Endothelial cell of umbilical vein (primary cell): ENCODE results near the gene ZNF182. TPM values are rescaled to one million over a fixed set of nuclear protein-coding genes. Genes with fewer than 3 reads are reported as not detected.

Source experiments
- BruUV-seq: library from RNA; stranded (reverse); fragments of 400-500 nt; replicated peaks from 2 replicates; lab custom pipeline; 2021; lab: Mats Ljungman, UMichigan
- CTCF ChIA-PET: fragments of 300-600, 350-600 bp; sonication (Branson Sonifier 250); formaldehyde crosslinking; loops from one replicate; lab custom pipeline; 2021; ENCODE audit warnings: antibody characterized with exemption, inconsistent platforms; lab: Charles Lee
- POLR2A ChIA-PET: fragments of 300-600, 350-600 bp; sonication (Branson Sonifier 250); formaldehyde crosslinking; loops from one replicate; lab custom pipeline; 2021; ENCODE audit warnings: antibody characterized with exemption, inconsistent platforms; lab: Charles Lee
- DNase-seq: peaks from one replicate; pipeline ENCODE4 v3.0.0-alpha.2; 2011; ENCODE audit warnings: low read depth, low spot score
- FAIRE-seq: peaks from 2 replicates; lab custom pipeline; 2011; peaks lifted over from hg19 to GRCh38; lab: Jason Lieb, UNC
- H2AFZ ChIP-seq: 2 replicates; pipeline ENCODE4 v1.6.0; 2012; ENCODE audit warnings: low read depth, low read length, control low read depth, inconsistent platforms
- H3K27ac ChIP-seq: 2 replicates; pipeline ENCODE4 v1.5.1; 2011; ENCODE audit warnings: low read depth, mild to moderate bottlenecking, control low read depth, low read length, moderate library complexity; ENCODE audit not compliant: insufficient read depth
- H3K27me3 ChIP-seq, 2 experiments: 2 replicates each; pipeline versions ENCODE4 v1.6.0 to v1.6.1; 2011; ENCODE audit warnings: low read length in 2 of 2, mixed read lengths in 1 of 2; ENCODE audit not compliant: control insufficient read depth in 2 of 2, insufficient read depth in 2 of 2
- H3K36me3 ChIP-seq, 2 experiments: 2 replicates in 1 of 2; 3 replicates in 1 of 2; pipeline ENCODE4 v1.5.1; 2011; ENCODE audit warnings: low read length in 2 of 2, mild to moderate bottlenecking in 1 of 2, moderate library complexity in 1 of 2; ENCODE audit not compliant: control insufficient read depth in 2 of 2, insufficient read depth in 2 of 2; ENCODE audit errors: extremely low read depth in 1 of 2
- H3K4me1 ChIP-seq: 3 replicates; pipeline ENCODE4 v1.5.1; 2011; ENCODE audit warnings: mild to moderate bottlenecking, low read length; ENCODE audit not compliant: control insufficient read depth, insufficient read depth; ENCODE audit errors: extremely low read depth
- H3K4me2 ChIP-seq: 2 replicates; pipeline ENCODE4 v1.6.1; 2011; ENCODE audit warnings: low read length, control low read depth, mixed read lengths; ENCODE audit not compliant: insufficient read depth
- H3K4me3 ChIP-seq, 3 experiments: fragments of 200-600 bp in 1 of 3; sonication (generic), shearing (Covaris generic) in 1 of 3; replicated peaks in 1 of 3; 2 replicates each; pipeline ENCODE4 v1.5.1; 2011 to 2016; ENCODE audit warnings: control low read depth in 3 of 3, low read length in 3 of 3, mild to moderate bottlenecking in 2 of 3, inconsistent platforms in 1 of 3, low read depth in 1 of 3, moderate library complexity in 1 of 3; ENCODE audit not compliant: insufficient read depth in 1 of 3
- H3K79me2 ChIP-seq: 2 replicates; pipeline ENCODE4 v1.6.0; 2012; ENCODE audit warnings: low read length, inconsistent platforms; ENCODE audit not compliant: control insufficient read depth, insufficient read depth
- H3K9ac ChIP-seq: replicated peaks from 2 replicates; pipeline ENCODE3; 2011; ENCODE audit warnings: low read length, control low read depth; ENCODE audit not compliant: insufficient read depth; ENCODE audit errors: extremely low read depth
- H3K9me1 ChIP-seq: replicated peaks from 3 replicates; pipeline ENCODE4 v1.6.0; 2011; ENCODE audit warnings: mild to moderate bottlenecking, low read length; ENCODE audit not compliant: control insufficient read depth, insufficient read depth; ENCODE audit errors: extremely low read depth
- H3K9me3 ChIP-seq: replicated peaks from 2 replicates; pipeline ENCODE4 v1.5.1; 2012; ENCODE audit warnings: low read length, inconsistent platforms; ENCODE audit not compliant: control insufficient read depth, insufficient read depth
- H4K20me1 ChIP-seq: replicated peaks from 2 replicates; pipeline ENCODE3; 2011; ENCODE audit warnings: mild to moderate bottlenecking, low read length; ENCODE audit not compliant: control insufficient read depth, insufficient read depth; ENCODE audit errors: extremely low read depth
- CTCF ChIP-seq, 2 donors: IDR thresholded peaks; 1 replicate in 1 of 2; 2 replicates in 1 of 2; pipeline ENCODE4 v1.5.1; 2011; ENCODE audit warnings: low read length in 2 of 2, mild to moderate bottlenecking in 2 of 2, moderate library complexity in 2 of 2, control low read depth in 1 of 2, inconsistent platforms in 1 of 2, low read depth in 1 of 2; ENCODE audit not compliant: insufficient read depth in 1 of 2; ENCODE audit errors: extremely low read depth in 1 of 2
- EZH2 ChIP-seq: IDR thresholded peaks from 2 replicates; pipeline ENCODE4 v1.6.1; 2012; ENCODE audit warnings: borderline replicate concordance, low read depth, mild to moderate bottlenecking, moderate library complexity, low read length, inconsistent platforms; ENCODE audit not compliant: severe bottlenecking
- FOS ChIP-seq: IDR thresholded peaks from 2 replicates; pipeline ENCODE4 v1.6.1; 2011; ENCODE audit warnings: mild to moderate bottlenecking, low read length, moderate library complexity, borderline replicate concordance; ENCODE audit not compliant: insufficient read depth
- GATA2 ChIP-seq: IDR thresholded peaks from 2 replicates; pipeline ENCODE4 v1.7.0; 2011; ENCODE audit warnings: low read depth, mild to moderate bottlenecking, moderate library complexity, mixed read lengths, low read length; ENCODE audit not compliant: insufficient read length, insufficient read depth
- JUN ChIP-seq: IDR thresholded peaks from 2 replicates; pipeline ENCODE4 v1.6.1; 2011; ENCODE audit warnings: borderline replicate concordance, low read depth; ENCODE audit not compliant: insufficient read length, insufficient read depth
- MYC ChIP-seq: IDR thresholded peaks from one replicate; pipeline ENCODE4 v1.6.1; 2011; ENCODE audit warnings: mild to moderate bottlenecking, low read depth, low read length
- POLR2A ChIP-seq: IDR thresholded peaks from 2 replicates; pipeline ENCODE4 v1.6.1; 2012; ENCODE audit warnings: low read depth, mild to moderate bottlenecking, control low read depth, low read length
- POLR2AphosphoS5 ChIP-seq: IDR thresholded peaks from 2 replicates; pipeline ENCODE4 v1.6.1; 2012; ENCODE audit warnings: low read depth, mild to moderate bottlenecking, control low read depth, low read length, moderate library complexity; ENCODE audit not compliant: insufficient read depth
- dilution Hi-C: fragments of 300-500 bp; cut with MboI; formaldehyde crosslinking; loops from one replicate; pipeline ENCODE4 v1.15.0; 2019; ENCODE audit warnings: low sequenced_read_pairs; ENCODE audit not compliant: extremely low pct_ligation_motif_present
- intact Hi-C: fragments of 100-400 bp; cut with micrococcal nuclease; formaldehyde crosslinking; loops from one replicate; pipeline ENCODE4 v1.10.0; 2022
- polyA plus RNA-seq, 4 experiments: library from polyadenylated mRNA; depleted of rRNA in 3 of 4; stranded (reverse) in 3 of 4; unstranded in 1 of 4; fragments of >200 nt; gene quantifications; 2 replicates each; pipeline versions ENCODE4 v1.2.1 to v1.2.3, GENCODE V29; 2011 to 2012; ENCODE audit warnings: missing spikeins in 1 of 4
- total RNA-seq: library from RNA; stranded (reverse); gene quantifications from 2 replicates; pipeline ENCODE4 v1.2.3, GENCODE V29; 2021
- TF ChIP-seq, protein P1 (sequence below): IDR thresholded peaks from 2 replicates; pipeline ENCODE4 v1.6.1; 2011; ENCODE audit not compliant: insufficient read depth, insufficient read length

ZNF182 gene
- total and polyA plus RNA-seq, 2 donors (not counting 3 experiments of a cell fraction or from before 2014, with no cell fraction given), result 0.90 to 3.9 TPM

- Histone ChIP-seq H3K9me3 (no peaks in the 10 kb centered on the region), H2AFZ (no peak overlapping the region), H3K4me1 (no peaks in the 10 kb centered on the region), H3K4me3 (no peak overlapping the region), H3K4me2 (no peak overlapping the region), H3K27me3 (no peaks in the 10 kb centered on the region), H4K20me1 (no peaks in the 10 kb centered on the region), H3K27ac (no peak overlapping the region), H3K9ac (no peak overlapping the region), H3K79me2 (peaks cover 2% of the 10 kb centered on the region), H3K36me3 (peaks cover 0 to 2% of the 10 kb centered on the region in 2 experiments), H3K9me1 (no peaks in the 10 kb centered on the region)
- BruUV-seq, result no TSS peak
- ChIA-PET CTCF (no interaction called here), POLR2A (no interaction called here)
- intact Hi-C loops (no loop called here), dilution Hi-C loops (no loop called here)
- DNase-seq (no peak), FAIRE-seq (no peak)
- TF ChIP-seq GATA2, result no peak
- TF ChIP-seq EZH2, result no peak
- no peak for TF ChIP-seq POLR2AphosphoS5
- no peak for TF ChIP-seq FOS
- TF ChIP-seq, protein P1, sequence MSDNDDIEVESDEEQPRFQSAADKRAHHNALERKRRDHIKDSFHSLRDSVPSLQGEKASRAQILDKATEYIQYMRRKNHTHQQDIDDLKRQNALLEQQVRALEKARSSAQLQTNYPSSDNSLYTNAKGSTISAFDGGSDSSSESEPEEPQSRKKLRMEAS, result no peak
- no peak for TF ChIP-seq POLR2A
- no peak for TF ChIP-seq JUN
- no peak for TF ChIP-seq MYC
These were observed 11.1 kb downstream of the ZNF182 start for GRCh38 chrX:47992669-47993068.

DNA sequence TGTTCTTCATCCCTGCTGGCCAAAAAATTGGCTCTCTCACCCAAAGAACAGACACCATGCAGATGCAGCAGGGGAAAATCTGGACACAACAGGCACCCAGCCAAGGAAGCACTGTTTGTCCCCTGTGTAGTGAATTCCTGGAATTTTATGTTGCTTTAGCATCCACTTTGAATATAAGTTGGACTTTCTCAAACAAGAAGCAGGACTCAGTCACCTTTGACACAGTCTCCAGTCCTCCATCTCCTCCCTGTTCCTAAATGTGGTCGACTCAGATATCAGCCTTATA lies 11.8 kb downstream of the ZNF182 start:
- Histone ChIP-seq H3K79me2 (peaks cover 2% of the 10 kb centered on the region), H2AFZ (no peak overlapping the region), H3K4me3 (no peak overlapping the region), H4K20me1 (no peaks in the 10 kb centered on the region), H3K9me1 (no peaks in the 10 kb centered on the region), H3K4me2 (no peak overlapping the region), H3K36me3 (peaks cover 0 to 2% of the 10 kb centered on the region in 2 experiments), H3K27ac (no peak overlapping the region), H3K4me1 (no peaks in the 10 kb centered on the region), H3K9me3 (no peaks in the 10 kb centered on the region), H3K9ac (no peak overlapping the region), H3K27me3 (no peaks in the 10 kb centered on the region)
- BruUV-seq, result no TSS peak
- POLR2A ChIA-PET, result no interaction called here
- dilution Hi-C loops, result no loop called here
- CTCF ChIA-PET, result no interaction called here
- FAIRE-seq (no peak), DNase-seq (no peak)
- intact Hi-C loops, result no loop called here
- TF ChIP-seq POLR2A (no peak), EZH2 (no peak), CTCF (IDR thresholded peaks at IDR 0.05; ENCODE audit: extremely low read depth in 1 of 2, insufficient read depth in 1 of 2, low read depth in 1 of 2, low read length in 2 of 2) (no peak), POLR2AphosphoS5 (no peak)
